Suprapubic skin (tissue), 4 donors: ENCODE measurements around the gene PTPN20.
"Not testable (repeated sequence)": the region's sequence is repeated elsewhere in the genome, so short reads cannot be mapped to it uniquely, and the experiment has no call there.

ENCODE experiments used
- EP300 ChIP-seq: sonication (generic); formaldehyde crosslinking; IDR thresholded peaks from one replicate; pipeline ENCODE4 v1.6.1; 2017; ENCODE audit warnings: antibody characterized with exemption
- POLR2A ChIP-seq, 2 donors: fragments of 450-650 bp; IDR thresholded peaks; one replicate each; pipeline ENCODE4 v1.6.1; 2017; ENCODE audit warnings: antibody characterized with exemption in 2 of 2, mild to moderate bottlenecking in 2 of 2, moderate library complexity in 2 of 2
- POLR2AphosphoS5 ChIP-seq, 3 donors: sonication (generic); formaldehyde crosslinking; IDR thresholded peaks; one replicate each; pipeline ENCODE4 v1.6.1; 2017; ENCODE audit warnings: antibody characterized with exemption in 3 of 3
- TF ChIP-seq, protein P1 (sequence below), 2 donors: fragments of 200-600 bp in 1 of 2; fragments of 450-650 bp in 1 of 2; sonication (generic) in 1 of 2; IDR thresholded peaks; one replicate each; pipeline ENCODE4 v1.5.1; 2016 to 2019; ENCODE audit warnings: antibody characterized with exemption in 2 of 2, mild to moderate bottlenecking in 1 of 2, moderate library complexity in 1 of 2

- TF ChIP-seq, protein P1, sequence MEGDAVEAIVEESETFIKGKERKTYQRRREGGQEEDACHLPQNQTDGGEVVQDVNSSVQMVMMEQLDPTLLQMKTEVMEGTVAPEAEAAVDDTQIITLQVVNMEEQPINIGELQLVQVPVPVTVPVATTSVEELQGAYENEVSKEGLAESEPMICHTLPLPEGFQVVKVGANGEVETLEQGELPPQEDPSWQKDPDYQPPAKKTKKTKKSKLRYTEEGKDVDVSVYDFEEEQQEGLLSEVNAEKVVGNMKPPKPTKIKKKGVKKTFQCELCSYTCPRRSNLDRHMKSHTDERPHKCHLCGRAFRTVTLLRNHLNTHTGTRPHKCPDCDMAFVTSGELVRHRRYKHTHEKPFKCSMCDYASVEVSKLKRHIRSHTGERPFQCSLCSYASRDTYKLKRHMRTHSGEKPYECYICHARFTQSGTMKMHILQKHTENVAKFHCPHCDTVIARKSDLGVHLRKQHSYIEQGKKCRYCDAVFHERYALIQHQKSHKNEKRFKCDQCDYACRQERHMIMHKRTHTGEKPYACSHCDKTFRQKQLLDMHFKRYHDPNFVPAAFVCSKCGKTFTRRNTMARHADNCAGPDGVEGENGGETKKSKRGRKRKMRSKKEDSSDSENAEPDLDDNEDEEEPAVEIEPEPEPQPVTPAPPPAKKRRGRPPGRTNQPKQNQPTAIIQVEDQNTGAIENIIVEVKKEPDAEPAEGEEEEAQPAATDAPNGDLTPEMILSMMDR (IDR thresholded peaks at IDR 0.05) = not testable (repeated sequence)
- TF ChIP-seq POLR2A (IDR thresholded peaks at IDR 0.05); POLR2AphosphoS5 (IDR thresholded peaks at IDR 0.05); EP300: not testable (repeated sequence)
Measured at GRCh38 chr10:46878761-46879160, 32.5 kb upstream of the PTPN20 start.
